Measurements from ENCODE around the gene CHST14. TPM values are rescaled to one million over a fixed set of nuclear protein-coding genes. Genes with fewer than 3 reads are reported as not detected.

The CHST14 gene
- polyA plus RNA-seq (ENCODE audit: insufficient read length in 3 of 3): 10 to 100 TPM; 30.8 to 41.1 (median 33.0) TPM
- long read RNA-seq, donor 1, transcript CHST14-201 (1 exons, 3,574 nt): major isoform, 29 of 29 reads
- long read RNA-seq, donor 1, partial matches to known transcripts: 0 of 29 reads
- long read RNA-seq, donor 1, other reads (novel, unspliced or antisense): 0 of 29 reads
- long read RNA-seq, donor 2, transcript CHST14-201 (1 exons, 3,574 nt): major isoform, 30 of 30 reads
- long read RNA-seq, donor 2, partial matches to known transcripts: 0 of 30 reads
- long read RNA-seq, donor 2, other reads (novel, unspliced or antisense): 0 of 30 reads
- long read RNA-seq, donor 3, transcript CHST14-201 (1 exons, 3,574 nt): major isoform, 42 of 42 reads
- long read RNA-seq, donor 3, partial matches to known transcripts: 0 of 42 reads
- long read RNA-seq, donor 3, other reads (novel, unspliced or antisense): 0 of 42 reads
- long read RNA-seq, donor 4, transcript CHST14-201 (1 exons, 3,574 nt): major isoform, 22 of 22 reads
- long read RNA-seq, donor 4, partial matches to known transcripts: 0 of 22 reads
- long read RNA-seq, donor 4, other reads (novel, unspliced or antisense): 0 of 22 reads
- long read RNA-seq, donor 5: 0 reads
- long read RNA-seq, donor 6, transcript CHST14-201 (1 exons, 3,574 nt): major isoform, 28 of 28 reads
- long read RNA-seq, donor 6, partial matches to known transcripts: 0 of 28 reads
- long read RNA-seq, donor 6, other reads (novel, unspliced or antisense): 0 of 28 reads
- long read RNA-seq, donor 7, transcript CHST14-201 (1 exons, 3,574 nt): major isoform, 32 of 32 reads
- long read RNA-seq, donor 7, partial matches to known transcripts: 0 of 32 reads
- long read RNA-seq, donor 7, other reads (novel, unspliced or antisense): 0 of 32 reads
- long read RNA-seq, donor 8: 0 reads
- long read RNA-seq, donor 9, transcript CHST14-201 (1 exons, 3,574 nt): major isoform, 31 of 31 reads
- long read RNA-seq, donor 9, partial matches to known transcripts: 0 of 31 reads
- long read RNA-seq, donor 9, other reads (novel, unspliced or antisense): 0 of 31 reads
- long read RNA-seq, donor 10, transcript CHST14-201 (1 exons, 3,574 nt): major isoform, 39 of 39 reads
- long read RNA-seq, donor 10, partial matches to known transcripts: 0 of 39 reads
- long read RNA-seq, donor 10, other reads (novel, unspliced or antisense): 0 of 39 reads
- long read RNA-seq, donor 11, transcript CHST14-201 (1 exons, 3,574 nt): major isoform, 24 of 24 reads
- long read RNA-seq, donor 11, partial matches to known transcripts: 0 of 24 reads
- long read RNA-seq, donor 11, other reads (novel, unspliced or antisense): 0 of 24 reads
- long read RNA-seq, donor 12, transcript CHST14-201 (1 exons, 3,574 nt): major isoform, 15 of 15 reads
- long read RNA-seq, donor 12, partial matches to known transcripts: 0 of 15 reads
- long read RNA-seq, donor 12, other reads (novel, unspliced or antisense): 0 of 15 reads
- long read RNA-seq, donor 13: 0 reads
- long read RNA-seq, donor 14, transcript CHST14-201 (1 exons, 3,574 nt): major isoform, 25 of 25 reads
- long read RNA-seq, donor 14, partial matches to known transcripts: 0 of 25 reads
- long read RNA-seq, donor 14, other reads (novel, unspliced or antisense): 0 of 25 reads
- long read RNA-seq, donor 15, transcript CHST14-201 (1 exons, 3,574 nt): major isoform, 15 of 15 reads
- long read RNA-seq, donor 15, partial matches to known transcripts: 0 of 15 reads
- long read RNA-seq, donor 15, other reads (novel, unspliced or antisense): 0 of 15 reads
- long read RNA-seq, donor 16, transcript CHST14-201 (1 exons, 3,574 nt): major isoform, 70 of 70 reads
- long read RNA-seq, donor 16, partial matches to known transcripts: 0 of 70 reads
- long read RNA-seq, donor 16, other reads (novel, unspliced or antisense): 0 of 70 reads

GRCh38 chr15:40470423-40471104 lies at the start of gene CHST14:
Gene CHST14 (plus strand): TSS chr15:40470984. CDS start chr15:40471214, 230 bp downstream.
- peak in 10 of 11 donors; percentile 46 to 77 (median 66) for DNase-seq (ENCODE audit: extremely low read depth in 1 of 11, low read depth in 9 of 11, low spot score in 4 of 11)

- DNase-seq (ENCODE audit: extremely low read depth in 1 of 11, low read depth in 9 of 11, low spot score in 4 of 11): peak in 2 of 11 donors; percentile 61 to 62
Measured at GRCh38 chr15:40421246-40422157, 49.3 kb upstream of the CHST14 start.

GRCh38 chr15:40424483-40425115 lies 46.2 kb upstream of the CHST14 start:
- DNase-seq (ENCODE audit: extremely low read depth in 1 of 11, low read depth in 9 of 11, low spot score in 4 of 11): no peak

GRCh38 chr15:40425681-40426080 lies 45.1 kb upstream of the CHST14 start:
- no peak for DNase-seq (ENCODE audit: extremely low read depth in 1 of 11, low read depth in 9 of 11, low spot score in 4 of 11)

- no peak for DNase-seq (ENCODE audit: extremely low read depth in 1 of 11, low read depth in 9 of 11, low spot score in 4 of 11)
Measured at GRCh38 chr15:40427188-40427587, 43.6 kb upstream of the CHST14 start.

GRCh38 chr15:40428185-40428584 lies 42.6 kb upstream of the CHST14 start:
- no peak for DNase-seq (ENCODE audit: extremely low read depth in 1 of 11, low read depth in 9 of 11, low spot score in 4 of 11)

GRCh38 chr15:40429068-40429710 lies 41.6 kb upstream of the CHST14 start:
- no peak for DNase-seq (ENCODE audit: extremely low read depth in 1 of 11, low read depth in 9 of 11, low spot score in 4 of 11)

- no peak for DNase-seq (ENCODE audit: extremely low read depth in 1 of 11, low read depth in 9 of 11, low spot score in 4 of 11)
Measured at GRCh38 chr15:40430271-40430805, 40.4 kb upstream of the CHST14 start.

GRCh38 chr15:40435023-40435709 lies 35.6 kb upstream of the CHST14 start:
- DNase-seq (ENCODE audit: extremely low read depth in 1 of 11, low read depth in 9 of 11, low spot score in 4 of 11): no peak

GRCh38 chr15:40435710-40436089 lies 35.1 kb upstream of the CHST14 start:
- DNase-seq (ENCODE audit: extremely low read depth in 1 of 11, low read depth in 9 of 11, low spot score in 4 of 11): no peak

- no peak for DNase-seq (ENCODE audit: extremely low read depth in 1 of 11, low read depth in 9 of 11, low spot score in 4 of 11)
Measured at GRCh38 chr15:40436116-40436891, 34.5 kb upstream of the CHST14 start.

GRCh38 chr15:40436892-40437751 lies 33.7 kb upstream of the CHST14 start:
- no peak for DNase-seq (ENCODE audit: extremely low read depth in 1 of 11, low read depth in 9 of 11, low spot score in 4 of 11)
